Measurements from ENCODE around the gene LTB4R2.

The LTB4R2 gene

GRCh38 chr14:24309538-24310264, at the start of gene LTB4R2:
Gene LTB4R2 (plus strand): TSS chr14:24310140. CDS start chr14:24310665, 525 bp downstream.
- no peak for TF ChIP-seq ESRRG (CRISPR knock-in tag; IDR thresholded peaks at IDR 0.05)
- no peak for TF ChIP-seq ISL1 (CRISPR knock-in tag; IDR thresholded peaks at IDR 0.05)
- TF ChIP-seq ARNTL (CRISPR knock-in tag; IDR thresholded peaks at IDR 0.05; ENCODE audit: borderline replicate concordance, low read depth), result no peak
- TF ChIP-seq CSRNP3 (CRISPR knock-in tag; IDR thresholded peaks at IDR 0.05), result no peak
- no peak for TF ChIP-seq TOX (CRISPR knock-in tag; IDR thresholded peaks at IDR 0.05; ENCODE audit: borderline replicate concordance)
- no peak for TF ChIP-seq TCF4 (CRISPR knock-in tag; IDR thresholded peaks at IDR 0.05; ENCODE audit: borderline replicate concordance)
- TF ChIP-seq TSHZ2 (CRISPR knock-in tag; IDR thresholded peaks at IDR 0.05), result no peak
- no peak for TF ChIP-seq PATZ1 (CRISPR knock-in tag; IDR thresholded peaks at IDR 0.05; ENCODE audit: borderline replicate concordance)
- TF ChIP-seq ZNF70 (CRISPR knock-in tag; IDR thresholded peaks at IDR 0.05), result no peak
- no peak for TF ChIP-seq SNAI2 (CRISPR knock-in tag; IDR thresholded peaks at IDR 0.05)
- ATAC-seq, result no peak

- no peak for ATAC-seq
- TF ChIP-seq ZNF70 (CRISPR knock-in tag; IDR thresholded peaks at IDR 0.05), result no peak
- no peak for TF ChIP-seq GLIS3 (CRISPR knock-in tag; IDR thresholded peaks at IDR 0.05)
- TF ChIP-seq CSDC2 (CRISPR knock-in tag; IDR thresholded peaks at IDR 0.05), result no peak
- no peak for TF ChIP-seq ARNTL (CRISPR knock-in tag; IDR thresholded peaks at IDR 0.05; ENCODE audit: borderline replicate concordance, low read depth)
These were observed 49.2 kb upstream of the LTB4R2 start for GRCh38 chr14:24260780-24261157.

GRCh38 chr14:24261256-24261968, 48.5 kb upstream of the LTB4R2 start:
- no peak for ATAC-seq
- TF ChIP-seq ZFP3 (CRISPR knock-in tag; IDR thresholded peaks at IDR 0.05) (no peak), CSRNP3 (CRISPR knock-in tag; IDR thresholded peaks at IDR 0.05) (no peak), SNAI2 (CRISPR knock-in tag; IDR thresholded peaks at IDR 0.05) (no peak), BACH2 (CRISPR knock-in tag; IDR thresholded peaks at IDR 0.05; ENCODE audit: borderline replicate concordance) (no peak), ZC3H10 (CRISPR knock-in tag; IDR thresholded peaks at IDR 0.05) (no peak), GLIS3 (CRISPR knock-in tag; IDR thresholded peaks at IDR 0.05) (no peak), PATZ1 (CRISPR knock-in tag; IDR thresholded peaks at IDR 0.05; ENCODE audit: borderline replicate concordance) (no peak), TSHZ2 (CRISPR knock-in tag; IDR thresholded peaks at IDR 0.05) (no peak), ZNF8 (CRISPR knock-in tag; IDR thresholded peaks at IDR 0.05) (no peak), CREB5 (CRISPR knock-in tag; IDR thresholded peaks at IDR 0.05; ENCODE audit: low read depth) (no peak), ARNTL (CRISPR knock-in tag; IDR thresholded peaks at IDR 0.05; ENCODE audit: borderline replicate concordance, low read depth) (no peak), ESRRG (CRISPR knock-in tag; IDR thresholded peaks at IDR 0.05) (no peak), ZNF70 (CRISPR knock-in tag; IDR thresholded peaks at IDR 0.05) (no peak), ZNF565 (CRISPR knock-in tag; conservative IDR thresholded peaks at IDR 0.05; ENCODE audit: low read depth) (no peak), TOX (CRISPR knock-in tag; IDR thresholded peaks at IDR 0.05; ENCODE audit: borderline replicate concordance) (no peak)
